Ishikawa (cell line): ENCODE results near the gene CEACAM19.

Source experiments
- CEBPB ChIP-seq: IDR thresholded peaks from 2 replicates; pipeline ENCODE4 v1.6.1; 2012
- CREB1 ChIP-seq: IDR thresholded peaks from 2 replicates; pipeline ENCODE4 v1.6.1; 2012; ENCODE audit warnings: low read depth
- EGR1 ChIP-seq: IDR thresholded peaks from 2 replicates; pipeline ENCODE4 v1.6.1; 2012
- EP300 ChIP-seq: IDR thresholded peaks from 2 replicates; pipeline ENCODE4 v1.6.1; 2012; ENCODE audit warnings: borderline replicate concordance
- FOXM1 ChIP-seq: IDR thresholded peaks from 2 replicates; pipeline ENCODE4 v1.6.1; 2012; ENCODE audit warnings: low read depth, borderline replicate concordance
- MAX ChIP-seq: IDR thresholded peaks from 2 replicates; pipeline ENCODE4 v1.6.1; 2012
- NFIC ChIP-seq: IDR thresholded peaks from 2 replicates; pipeline ENCODE4 v1.6.1; 2012
- RAD21 ChIP-seq: IDR thresholded peaks from 2 replicates; pipeline ENCODE4 v1.6.1; 2012; ENCODE audit warnings: low read depth
- TAF1 ChIP-seq: IDR thresholded peaks from 2 replicates; pipeline ENCODE4 v1.6.1; 2012; ENCODE audit warnings: low read depth, mild to moderate bottlenecking
- TCF12 ChIP-seq: IDR thresholded peaks from 2 replicates; pipeline ENCODE4 v1.6.1; 2012; ENCODE audit warnings: low read depth
- TEAD4 ChIP-seq: IDR thresholded peaks from 2 replicates; pipeline ENCODE4 v1.6.1; 2012
- YY1 ChIP-seq: IDR thresholded peaks from 2 replicates; pipeline ENCODE4 v1.6.1; 2012; ENCODE audit warnings: low read depth
- ZBTB7A ChIP-seq: IDR thresholded peaks from 2 replicates; pipeline ENCODE4 v1.6.1; 2012; ENCODE audit warnings: low read depth
- TF ChIP-seq, protein P1 (sequence below): IDR thresholded peaks from 2 replicates; pipeline ENCODE4 v1.6.1; 2012
- TF ChIP-seq, protein P2 (sequence below): IDR thresholded peaks from 2 replicates; pipeline ENCODE4 v1.6.1; 2012; ENCODE audit warnings: low read depth, mild to moderate bottlenecking

The CEACAM19 gene

DNA sequence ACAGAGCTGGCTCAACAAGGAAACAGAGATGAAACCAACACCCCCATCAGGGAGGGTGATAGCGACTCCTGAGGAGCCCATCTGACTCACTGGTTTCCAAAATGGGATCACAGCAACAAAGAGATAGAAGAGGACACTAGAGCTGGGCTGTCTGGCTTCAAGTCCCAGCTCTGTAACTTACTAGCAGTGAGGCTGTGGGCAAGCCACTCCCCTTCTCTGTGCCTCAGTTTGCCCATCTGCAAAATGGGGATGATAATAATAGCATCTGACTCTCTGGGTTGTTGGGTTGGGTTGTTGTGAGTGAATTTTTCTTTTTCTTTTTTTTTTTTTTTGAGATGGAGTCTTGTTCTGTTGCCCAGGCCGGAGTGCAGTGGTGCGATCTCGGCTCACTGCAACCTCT is 43.7 kb upstream of the CEACAM19 start:
- TF ChIP-seq, protein P1, sequence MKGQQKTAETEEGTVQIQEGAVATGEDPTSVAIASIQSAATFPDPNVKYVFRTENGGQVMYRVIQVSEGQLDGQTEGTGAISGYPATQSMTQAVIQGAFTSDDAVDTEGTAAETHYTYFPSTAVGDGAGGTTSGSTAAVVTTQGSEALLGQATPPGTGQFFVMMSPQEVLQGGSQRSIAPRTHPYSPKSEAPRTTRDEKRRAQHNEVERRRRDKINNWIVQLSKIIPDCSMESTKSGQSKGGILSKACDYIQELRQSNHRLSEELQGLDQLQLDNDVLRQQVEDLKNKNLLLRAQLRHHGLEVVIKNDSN = no peak
- TF ChIP-seq ZBTB7A = no peak
- TF ChIP-seq, protein P2, sequence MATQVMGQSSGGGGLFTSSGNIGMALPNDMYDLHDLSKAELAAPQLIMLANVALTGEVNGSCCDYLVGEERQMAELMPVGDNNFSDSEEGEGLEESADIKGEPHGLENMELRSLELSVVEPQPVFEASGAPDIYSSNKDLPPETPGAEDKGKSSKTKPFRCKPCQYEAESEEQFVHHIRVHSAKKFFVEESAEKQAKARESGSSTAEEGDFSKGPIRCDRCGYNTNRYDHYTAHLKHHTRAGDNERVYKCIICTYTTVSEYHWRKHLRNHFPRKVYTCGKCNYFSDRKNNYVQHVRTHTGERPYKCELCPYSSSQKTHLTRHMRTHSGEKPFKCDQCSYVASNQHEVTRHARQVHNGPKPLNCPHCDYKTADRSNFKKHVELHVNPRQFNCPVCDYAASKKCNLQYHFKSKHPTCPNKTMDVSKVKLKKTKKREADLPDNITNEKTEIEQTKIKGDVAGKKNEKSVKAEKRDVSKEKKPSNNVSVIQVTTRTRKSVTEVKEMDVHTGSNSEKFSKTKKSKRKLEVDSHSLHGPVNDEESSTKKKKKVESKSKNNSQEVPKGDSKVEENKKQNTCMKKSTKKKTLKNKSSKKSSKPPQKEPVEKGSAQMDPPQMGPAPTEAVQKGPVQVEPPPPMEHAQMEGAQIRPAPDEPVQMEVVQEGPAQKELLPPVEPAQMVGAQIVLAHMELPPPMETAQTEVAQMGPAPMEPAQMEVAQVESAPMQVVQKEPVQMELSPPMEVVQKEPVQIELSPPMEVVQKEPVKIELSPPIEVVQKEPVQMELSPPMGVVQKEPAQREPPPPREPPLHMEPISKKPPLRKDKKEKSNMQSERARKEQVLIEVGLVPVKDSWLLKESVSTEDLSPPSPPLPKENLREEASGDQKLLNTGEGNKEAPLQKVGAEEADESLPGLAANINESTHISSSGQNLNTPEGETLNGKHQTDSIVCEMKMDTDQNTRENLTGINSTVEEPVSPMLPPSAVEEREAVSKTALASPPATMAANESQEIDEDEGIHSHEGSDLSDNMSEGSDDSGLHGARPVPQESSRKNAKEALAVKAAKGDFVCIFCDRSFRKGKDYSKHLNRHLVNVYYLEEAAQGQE = no peak
- no peak for TF ChIP-seq NFIC
- TF ChIP-seq TEAD4 = no peak
- no peak for TF ChIP-seq FOXM1
- no peak for TF ChIP-seq MAX
- TF ChIP-seq YY1 = no peak
- TF ChIP-seq CREB1 = no peak

GRCh38 chr19:44628793-44629192 is 42.5 kb upstream of the CEACAM19 start:
- TF ChIP-seq CREB1 (no peak), CEBPB (no peak), EP300 (no peak), FOXM1 (no peak), EGR1 (no peak), RAD21 (no peak), ZBTB7A (no peak), TCF12 (no peak), MAX (no peak), TEAD4 (no peak), NFIC (no peak), YY1 (no peak), TAF1 (no peak)
- TF ChIP-seq, protein P2 = no peak
- TF ChIP-seq, protein P1 = no peak

GRCh38 chr19:44634785-44635184 is 36.5 kb upstream of the CEACAM19 start:
- TF ChIP-seq, protein P2 = no peak
- TF ChIP-seq TAF1 (no peak), CEBPB (no peak), YY1 (no peak), ZBTB7A (no peak), CREB1 (no peak), FOXM1 (no peak), EP300 (no peak), EGR1 (no peak), RAD21 (no peak), TCF12 (no peak), NFIC (no peak), MAX (no peak), TEAD4 (no peak)
- TF ChIP-seq, protein P1 = no peak
